DND-41 (cell line): Measurements from ENCODE around the gene CHN1.

Source experiments
- EZH2 ChIP-seq: IDR thresholded peaks from 3 replicates; pipeline ENCODE4 v1.6.1; 2012; ENCODE audit warnings: borderline replicate concordance, low read depth, mild to moderate bottlenecking, moderate library complexity, low read length, inconsistent platforms; ENCODE audit not compliant: severe bottlenecking
- TF ChIP-seq, protein P1 (sequence below): IDR thresholded peaks from 2 replicates; pipeline ENCODE4 v1.5.1; 2012; ENCODE audit warnings: borderline replicate concordance, low read length, moderate library complexity, mild to moderate bottlenecking; ENCODE audit not compliant: poor library complexity, severe bottlenecking; ENCODE audit errors: extremely low read depth

GRCh38 chr2:175022923-175023322 lies 17.7 kb upstream of the CHN1 start:
- TF ChIP-seq, protein P1, sequence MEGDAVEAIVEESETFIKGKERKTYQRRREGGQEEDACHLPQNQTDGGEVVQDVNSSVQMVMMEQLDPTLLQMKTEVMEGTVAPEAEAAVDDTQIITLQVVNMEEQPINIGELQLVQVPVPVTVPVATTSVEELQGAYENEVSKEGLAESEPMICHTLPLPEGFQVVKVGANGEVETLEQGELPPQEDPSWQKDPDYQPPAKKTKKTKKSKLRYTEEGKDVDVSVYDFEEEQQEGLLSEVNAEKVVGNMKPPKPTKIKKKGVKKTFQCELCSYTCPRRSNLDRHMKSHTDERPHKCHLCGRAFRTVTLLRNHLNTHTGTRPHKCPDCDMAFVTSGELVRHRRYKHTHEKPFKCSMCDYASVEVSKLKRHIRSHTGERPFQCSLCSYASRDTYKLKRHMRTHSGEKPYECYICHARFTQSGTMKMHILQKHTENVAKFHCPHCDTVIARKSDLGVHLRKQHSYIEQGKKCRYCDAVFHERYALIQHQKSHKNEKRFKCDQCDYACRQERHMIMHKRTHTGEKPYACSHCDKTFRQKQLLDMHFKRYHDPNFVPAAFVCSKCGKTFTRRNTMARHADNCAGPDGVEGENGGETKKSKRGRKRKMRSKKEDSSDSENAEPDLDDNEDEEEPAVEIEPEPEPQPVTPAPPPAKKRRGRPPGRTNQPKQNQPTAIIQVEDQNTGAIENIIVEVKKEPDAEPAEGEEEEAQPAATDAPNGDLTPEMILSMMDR = no peak
- no peak for TF ChIP-seq EZH2
